Astrocyte (in vitro differentiated cells and primary cell): Measurements from ENCODE around the gene FAM200B. TPM values are rescaled to one million over a fixed set of nuclear protein-coding genes. Genes with fewer than 3 reads are reported as not detected.

ENCODE experiments used
- DNase-seq: peaks from one replicate; pipeline ENCODE4 v3.0.0-alpha.2; 2010; ENCODE audit warnings: low read depth
- FAIRE-seq: peaks from 2 replicates; lab custom pipeline; 2011; peaks lifted over from hg19 to GRCh38; lab: Jason Lieb, UNC
- H2AFZ ChIP-seq: 2 replicates; pipeline ENCODE4 v1.6.0; 2012; ENCODE audit warnings: low read depth, low read length, inconsistent platforms
- H3K27ac ChIP-seq: 2 replicates; pipeline ENCODE4 v1.5.1; 2011; ENCODE audit warnings: low read depth, low read length, inconsistent platforms
- H3K27me3 ChIP-seq: 2 replicates; pipeline ENCODE4 v1.6.0; 2011; ENCODE audit warnings: low read length, inconsistent platforms; ENCODE audit not compliant: insufficient read depth
- H3K36me3 ChIP-seq: 2 replicates; pipeline ENCODE4 v1.5.1; 2011; ENCODE audit warnings: low read length, inconsistent platforms; ENCODE audit not compliant: insufficient read depth
- H3K4me1 ChIP-seq: 2 replicates; pipeline ENCODE4 v1.5.1; 2011; ENCODE audit warnings: low read length, inconsistent platforms; ENCODE audit not compliant: insufficient read depth
- H3K4me2 ChIP-seq: 2 replicates; pipeline ENCODE4 v1.6.0; 2012; ENCODE audit warnings: low read length, inconsistent platforms
- H3K4me3 ChIP-seq: 2 replicates; pipeline ENCODE4 v1.5.1; 2011; ENCODE audit warnings: low read depth, mild to moderate bottlenecking, low read length, inconsistent platforms; ENCODE audit not compliant: insufficient read depth
- H3K79me2 ChIP-seq: 2 replicates; pipeline ENCODE4 v1.6.0; 2012; ENCODE audit warnings: mild to moderate bottlenecking, low read length, inconsistent platforms; ENCODE audit not compliant: insufficient read depth
- H3K9ac ChIP-seq: 2 replicates; pipeline ENCODE4 v1.6.0; 2012; ENCODE audit warnings: mild to moderate bottlenecking, low read length, inconsistent platforms
- H3K9me3 ChIP-seq: 2 replicates; pipeline ENCODE4 v1.5.1; 2012; ENCODE audit warnings: low read depth, mild to moderate bottlenecking, low read length, inconsistent platforms; ENCODE audit not compliant: insufficient read depth
- H4K20me1 ChIP-seq: 2 replicates; pipeline ENCODE4 v1.6.0; 2012; ENCODE audit warnings: low read length, inconsistent platforms; ENCODE audit not compliant: insufficient read depth
- H3K27ac Mint-ChIP-seq: one replicate; pipeline ENCODE4 v1.8.0; 2021; ENCODE audit warnings: mild to moderate bottlenecking, mixed read lengths; ENCODE audit not compliant: unreplicated experiment
- H3K27me3 Mint-ChIP-seq: one replicate; pipeline ENCODE4 v1.8.0; 2021; ENCODE audit warnings: low read depth, mixed read lengths; ENCODE audit not compliant: unreplicated experiment
- H3K36me3 Mint-ChIP-seq: one replicate; pipeline ENCODE4 v1.8.0; 2021; ENCODE audit warnings: low read depth, mixed read lengths; ENCODE audit not compliant: unreplicated experiment
- H3K4me1 Mint-ChIP-seq: one replicate; pipeline ENCODE4 v1.8.0; 2021; ENCODE audit warnings: low read depth, mixed read lengths; ENCODE audit not compliant: unreplicated experiment
- H3K4me3 Mint-ChIP-seq: one replicate; pipeline ENCODE4 v1.8.0; 2021; ENCODE audit warnings: mild to moderate bottlenecking, moderate library complexity, mixed read lengths; ENCODE audit not compliant: unreplicated experiment
- H3K9me3 Mint-ChIP-seq: one replicate; pipeline ENCODE4 v1.8.0; 2021; ENCODE audit warnings: mild to moderate bottlenecking, mixed read lengths; ENCODE audit not compliant: unreplicated experiment
- CTCF ChIP-seq: IDR thresholded peaks from 2 replicates; pipeline ENCODE4 v1.5.1; 2011; ENCODE audit warnings: low read depth, mild to moderate bottlenecking, inconsistent platforms, low read length, moderate library complexity; ENCODE audit not compliant: insufficient read depth
- EZH2 ChIP-seq: IDR thresholded peaks from 2 replicates; pipeline ENCODE4 v1.6.1; 2012; ENCODE audit warnings: mild to moderate bottlenecking, low read length, inconsistent platforms; ENCODE audit not compliant: insufficient read depth
- total RNA-seq: library from RNA; stranded (reverse); gene quantifications from 2 replicates; pipeline ENCODE4 v1.2.1, GENCODE V29; 2021

FAM200B gene
- total RNA-seq, 1 donor from 2014 or later = 74.7 TPM

GRCh38 chr4:15649914-15650545 lies 31.6 kb upstream of the FAM200B start:
- H3K27ac Mint-ChIP-seq = no peak overlapping the region

GRCh38 chr4:15651676-15652075 lies 30.0 kb upstream of the FAM200B start:
- TF ChIP-seq EZH2 = no peak
- no peak for TF ChIP-seq CTCF
- H3K9me3 ChIP-seq = no peaks in the 10 kb centered on the region

More at GRCh38 chr4:15649914-15650545, 31.6 kb upstream of the FAM200B start:
- no peaks in the 10 kb centered on the region for H3K27me3 ChIP-seq
- peaks cover 60% of the 10 kb centered on the region for H4K20me1 ChIP-seq
- Mint-ChIP-seq H3K27me3 (no peaks in the 10 kb centered on the region), H3K4me1 (peaks cover 28% of the 10 kb centered on the region), H3K4me3 (peak overlapping the region; percentile 60), H3K9me3 (no peaks in the 10 kb centered on the region), H3K36me3 (no peaks in the 10 kb centered on the region)
- no peaks in the 10 kb centered on the region for H3K36me3 ChIP-seq
- peak; percentile 77 for TF ChIP-seq CTCF
- no peak for TF ChIP-seq EZH2
- peaks cover 16% of the 10 kb centered on the region for H3K4me1 ChIP-seq
- no peak overlapping the region for H3K27ac ChIP-seq
- no peak overlapping the region for H3K9ac ChIP-seq
- DNase-seq (peak; percentile 30), FAIRE-seq (no peak)
- H3K4me3 ChIP-seq = no peak overlapping the region
- peaks cover 94% of the 10 kb centered on the region for H3K79me2 ChIP-seq
- H3K9me3 ChIP-seq = no peaks in the 10 kb centered on the region
- no peak overlapping the region for H2AFZ ChIP-seq
- H3K4me2 ChIP-seq = peak overlapping the region; percentile 9

GRCh38 chr4:15652191-15652590 lies 29.4 kb upstream of the FAM200B start:
- FAIRE-seq = no peak
- Histone ChIP-seq H2AFZ (no peak overlapping the region), H3K4me3 (peak overlapping the region; percentile 6), H3K4me1 (peaks cover 27% of the 10 kb centered on the region), H3K9me3 (no peaks in the 10 kb centered on the region), H3K79me2 (peaks cover 76% of the 10 kb centered on the region), H4K20me1 (peaks cover 45% of the 10 kb centered on the region), H3K27ac (no peak overlapping the region), H3K4me2 (peak overlapping the region; percentile 84), H3K36me3 (no peaks in the 10 kb centered on the region), H3K9ac (peak overlapping the region; percentile 94), H3K27me3 (no peaks in the 10 kb centered on the region)
- H3K9me3 Mint-ChIP-seq = no peaks in the 10 kb centered on the region
- H3K4me3 Mint-ChIP-seq = peak overlapping the region; percentile 98
- DNase-seq = peak; percentile 3
- TF ChIP-seq EZH2 = no peak
- no peak for TF ChIP-seq CTCF
- peaks cover 38% of the 10 kb centered on the region for H3K4me1 Mint-ChIP-seq
- H3K36me3 Mint-ChIP-seq = no peaks in the 10 kb centered on the region
- no peaks in the 10 kb centered on the region for H3K27me3 Mint-ChIP-seq
- H3K27ac Mint-ChIP-seq = peak overlapping the region; percentile 35

More at GRCh38 chr4:15651676-15652075, 30.0 kb upstream of the FAM200B start:
- no peaks in the 10 kb centered on the region for H3K27me3 Mint-ChIP-seq
- Histone ChIP-seq H3K4me2 (peak overlapping the region; percentile 84), H2AFZ (no peak overlapping the region), H3K4me3 (no peak overlapping the region), H3K9ac (no peak overlapping the region), H3K79me2 (peaks cover 79% of the 10 kb centered on the region), H3K27ac (peak overlapping the region; percentile 13), H3K27me3 (no peaks in the 10 kb centered on the region), H3K36me3 (no peaks in the 10 kb centered on the region), H4K20me1 (peaks cover 47% of the 10 kb centered on the region), H3K4me1 (peaks cover 27% of the 10 kb centered on the region)
- no peak overlapping the region for H3K27ac Mint-ChIP-seq
- no peaks in the 10 kb centered on the region for H3K9me3 Mint-ChIP-seq
- no peak for FAIRE-seq
- peaks cover 34% of the 10 kb centered on the region for H3K4me1 Mint-ChIP-seq
- peak overlapping the region; percentile 67 for H3K4me3 Mint-ChIP-seq
- DNase-seq = no peak
- H3K36me3 Mint-ChIP-seq = no peaks in the 10 kb centered on the region
